ENCODE results near the gene COTL1.

DNA sequence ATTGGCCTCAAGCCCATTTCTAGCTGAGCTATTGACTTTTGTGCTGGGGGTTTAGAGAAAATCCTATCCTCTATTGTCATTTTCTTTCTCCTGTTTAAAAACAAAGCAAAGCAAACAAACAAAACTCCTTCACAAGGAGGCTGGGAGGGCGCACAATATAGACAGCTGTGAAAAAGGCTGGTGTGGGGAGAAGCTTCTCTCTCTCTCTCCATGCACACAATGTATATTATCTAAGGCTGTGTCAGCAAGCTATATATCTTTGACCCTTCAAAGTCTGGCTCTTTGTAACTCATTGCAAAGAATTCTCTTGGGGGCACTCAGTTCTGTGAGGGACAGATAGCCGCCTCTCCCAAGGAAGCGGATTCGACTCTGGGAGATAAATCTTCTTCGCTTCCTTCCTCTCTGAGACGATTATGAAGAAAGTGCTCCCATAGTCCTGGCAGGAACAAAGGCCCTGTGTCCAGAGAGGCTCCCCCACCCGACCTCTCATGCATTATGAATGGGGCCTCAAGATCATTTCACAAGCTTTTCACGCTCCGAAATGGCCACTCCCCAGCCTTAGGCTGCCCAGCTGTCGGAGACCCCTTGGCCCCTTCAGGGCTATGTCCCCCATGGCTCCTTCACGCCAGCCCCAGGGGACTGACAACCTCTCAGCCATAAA, 80.3 kb downstream of the COTL1 start:
- TF ChIP-seq ZNF232 (CRISPR knock-in tag; IDR thresholded peaks at IDR 0.05) (no peak), CREB1 (CRISPR knock-in tag; IDR thresholded peaks at IDR 0.05) (no peak), ETV6 (CRISPR knock-in tag; IDR thresholded peaks at IDR 0.05) (no peak), TP53 (CRISPR knock-in tag; IDR thresholded peaks at IDR 0.05) (no peak), NR3C1 (CRISPR knock-in tag; conservative IDR thresholded peaks at IDR 0.05; ENCODE audit: low read depth) (no peak), JAZF1 (CRISPR knock-in tag; IDR thresholded peaks at IDR 0.05) (no peak)
- TF ChIP-seq, protein P1, sequence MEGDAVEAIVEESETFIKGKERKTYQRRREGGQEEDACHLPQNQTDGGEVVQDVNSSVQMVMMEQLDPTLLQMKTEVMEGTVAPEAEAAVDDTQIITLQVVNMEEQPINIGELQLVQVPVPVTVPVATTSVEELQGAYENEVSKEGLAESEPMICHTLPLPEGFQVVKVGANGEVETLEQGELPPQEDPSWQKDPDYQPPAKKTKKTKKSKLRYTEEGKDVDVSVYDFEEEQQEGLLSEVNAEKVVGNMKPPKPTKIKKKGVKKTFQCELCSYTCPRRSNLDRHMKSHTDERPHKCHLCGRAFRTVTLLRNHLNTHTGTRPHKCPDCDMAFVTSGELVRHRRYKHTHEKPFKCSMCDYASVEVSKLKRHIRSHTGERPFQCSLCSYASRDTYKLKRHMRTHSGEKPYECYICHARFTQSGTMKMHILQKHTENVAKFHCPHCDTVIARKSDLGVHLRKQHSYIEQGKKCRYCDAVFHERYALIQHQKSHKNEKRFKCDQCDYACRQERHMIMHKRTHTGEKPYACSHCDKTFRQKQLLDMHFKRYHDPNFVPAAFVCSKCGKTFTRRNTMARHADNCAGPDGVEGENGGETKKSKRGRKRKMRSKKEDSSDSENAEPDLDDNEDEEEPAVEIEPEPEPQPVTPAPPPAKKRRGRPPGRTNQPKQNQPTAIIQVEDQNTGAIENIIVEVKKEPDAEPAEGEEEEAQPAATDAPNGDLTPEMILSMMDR (IDR thresholded peaks at IDR 0.05): no peak
- TF ChIP-seq, protein P2, sequence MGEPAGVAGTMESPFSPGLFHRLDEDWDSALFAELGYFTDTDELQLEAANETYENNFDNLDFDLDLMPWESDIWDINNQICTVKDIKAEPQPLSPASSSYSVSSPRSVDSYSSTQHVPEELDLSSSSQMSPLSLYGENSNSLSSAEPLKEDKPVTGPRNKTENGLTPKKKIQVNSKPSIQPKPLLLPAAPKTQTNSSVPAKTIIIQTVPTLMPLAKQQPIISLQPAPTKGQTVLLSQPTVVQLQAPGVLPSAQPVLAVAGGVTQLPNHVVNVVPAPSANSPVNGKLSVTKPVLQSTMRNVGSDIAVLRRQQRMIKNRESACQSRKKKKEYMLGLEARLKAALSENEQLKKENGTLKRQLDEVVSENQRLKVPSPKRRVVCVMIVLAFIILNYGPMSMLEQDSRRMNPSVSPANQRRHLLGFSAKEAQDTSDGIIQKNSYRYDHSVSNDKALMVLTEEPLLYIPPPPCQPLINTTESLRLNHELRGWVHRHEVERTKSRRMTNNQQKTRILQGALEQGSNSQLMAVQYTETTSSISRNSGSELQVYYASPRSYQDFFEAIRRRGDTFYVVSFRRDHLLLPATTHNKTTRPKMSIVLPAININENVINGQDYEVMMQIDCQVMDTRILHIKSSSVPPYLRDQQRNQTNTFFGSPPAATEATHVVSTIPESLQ (CRISPR knock-in tag; IDR thresholded peaks at IDR 0.05): no peak
- TF ChIP-seq, protein P3, sequence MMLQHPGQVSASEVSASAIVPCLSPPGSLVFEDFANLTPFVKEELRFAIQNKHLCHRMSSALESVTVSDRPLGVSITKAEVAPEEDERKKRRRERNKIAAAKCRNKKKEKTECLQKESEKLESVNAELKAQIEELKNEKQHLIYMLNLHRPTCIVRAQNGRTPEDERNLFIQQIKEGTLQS (CRISPR knock-in tag; conservative IDR thresholded peaks at IDR 0.05): no peak
- TF ChIP-seq, protein P4, sequence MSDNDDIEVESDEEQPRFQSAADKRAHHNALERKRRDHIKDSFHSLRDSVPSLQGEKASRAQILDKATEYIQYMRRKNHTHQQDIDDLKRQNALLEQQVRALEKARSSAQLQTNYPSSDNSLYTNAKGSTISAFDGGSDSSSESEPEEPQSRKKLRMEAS (CRISPR knock-in tag; IDR thresholded peaks at IDR 0.05): no peak

All from WTC11 (cell line).